ENCODE data around the gene MIR17HG. TPM values are rescaled to one million over a fixed set of nuclear protein-coding genes. Genes with fewer than 3 reads are reported as not detected.

The MIR17HG gene
- 5.9 and 8.2 TPM in 2 replicates for total RNA-seq

DNA sequence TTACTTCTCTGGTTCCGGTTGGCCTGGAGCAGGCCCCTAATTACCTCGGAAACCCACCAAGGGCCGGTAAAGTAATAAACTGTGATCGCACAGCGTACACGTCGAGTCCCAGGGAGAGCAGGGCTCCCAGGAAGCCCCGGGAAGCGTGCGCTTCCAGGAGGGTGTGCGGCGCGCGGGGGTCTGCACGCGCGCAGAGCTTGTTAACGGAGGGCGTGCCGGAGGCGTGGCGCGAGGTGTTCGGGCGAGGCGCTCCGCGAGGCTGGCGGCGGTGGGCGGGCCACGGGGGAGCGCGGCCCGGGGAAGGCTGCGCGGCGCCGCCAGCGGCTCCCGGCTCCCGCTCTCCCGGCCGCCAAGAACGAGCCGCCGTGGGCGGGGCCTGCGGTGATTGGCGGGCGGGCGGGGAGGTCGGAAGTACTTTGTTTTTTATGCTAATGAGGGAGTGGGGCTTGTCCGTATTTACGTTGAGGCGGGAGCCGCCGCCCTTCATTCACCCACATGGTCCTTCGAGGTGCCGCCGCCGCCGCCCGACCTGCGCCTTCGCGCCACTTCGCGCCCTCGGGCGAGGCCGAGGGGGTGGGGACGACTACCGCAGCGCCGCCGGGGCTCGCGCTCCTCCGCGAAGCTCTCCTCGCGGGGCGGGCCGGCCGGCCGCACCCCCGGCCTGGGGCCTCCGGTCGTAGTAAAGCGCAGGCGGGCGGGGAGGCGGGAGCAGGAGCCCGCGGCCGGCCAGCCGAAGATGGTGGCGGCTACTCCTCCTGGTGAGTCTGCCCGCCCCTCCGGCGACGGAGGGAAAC is at the start of gene MIR17HG:
MIR17HG (plus strand) TSS at position 486 of the 794 bp plus-strand sequence.

DNA sequence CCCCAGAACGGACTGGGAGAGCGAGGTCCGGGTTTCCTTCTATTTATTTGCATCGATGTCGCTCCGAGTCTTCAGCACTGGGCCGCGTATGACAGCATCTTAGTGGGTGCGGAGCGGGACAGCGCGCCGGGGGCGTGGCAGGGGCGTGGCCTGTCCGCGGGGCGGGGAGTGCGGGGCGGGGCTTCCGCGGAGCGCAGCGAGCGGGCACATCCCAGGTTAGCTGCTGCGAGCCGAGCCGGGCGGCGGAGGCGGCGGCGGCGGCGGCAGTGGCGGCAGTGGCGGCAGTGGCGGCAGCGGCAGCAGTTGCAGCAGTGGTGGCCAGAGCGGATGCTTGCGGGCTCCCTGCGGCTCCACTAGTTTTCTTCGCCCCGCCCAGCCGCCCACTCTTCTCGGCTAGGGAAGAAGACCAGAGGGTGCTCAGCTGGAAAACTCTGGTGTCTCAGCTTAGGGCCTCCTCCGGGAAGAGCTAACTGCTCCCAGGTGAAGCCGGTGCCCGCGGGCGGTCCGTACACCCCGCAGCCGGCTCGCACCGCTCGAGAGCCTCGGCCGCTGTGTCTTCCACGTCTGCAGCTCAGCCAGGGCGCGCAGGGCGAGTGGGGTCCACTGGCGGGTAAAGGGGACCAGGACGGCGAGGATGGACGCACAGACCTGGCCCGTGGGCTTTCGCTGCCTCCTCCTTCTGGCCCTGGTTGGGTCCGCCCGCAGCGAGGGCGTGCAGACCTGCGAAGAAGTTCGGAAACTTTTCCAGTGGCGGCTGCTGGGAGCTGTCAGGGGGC is 51.1 kb downstream of the MIR17HG start, which contains the start of gene GPC5:
GPC5 (plus strand) TSS at position 209 of the 776 bp plus-strand sequence.

Other genes with a start within 250 kb of the MIR17HG start
- gene GPC5, start 50.9 kb downstream of the MIR17HG start, total RNA-seq: 0.22 and 12.2 TPM in 2 replicates

Data from placental epithelial cell (primary cell).